H9 (cell line): ENCODE measurements around the gene TMEM87A. TPM values are rescaled to one million over a fixed set of nuclear protein-coding genes. Genes with fewer than 3 reads are reported as not detected.

ENCODE experiments used
- DNase-seq: peaks from one replicate; pipeline ENCODE4 v3.0.0-alpha.2; 2017
- H2AFZ ChIP-seq: one replicate; pipeline ENCODE4 v1.6.1; 2013; ENCODE audit warnings: mild to moderate bottlenecking, low read length, control low read depth, moderate library complexity
- H2AK5ac ChIP-seq: 2 replicates; pipeline ENCODE4 v1.6.1; 2013; ENCODE audit warnings: low read length, control low read depth, mixed read lengths; ENCODE audit not compliant: insufficient read length
- H2BK120ac ChIP-seq: one replicate; pipeline ENCODE4 v1.6.1; 2013; ENCODE audit warnings: low read depth, mild to moderate bottlenecking, low read length, control low read depth, inconsistent platforms; ENCODE audit not compliant: poor library complexity, severe bottlenecking
- H2BK12ac ChIP-seq: 2 replicates; pipeline ENCODE4 v1.6.1; 2013; ENCODE audit warnings: low read length, control low read depth, mixed read lengths, low read depth; ENCODE audit not compliant: insufficient read length
- H2BK15ac ChIP-seq: 2 replicates; pipeline ENCODE4 v1.6.1; 2013; ENCODE audit warnings: low read depth, low read length, control low read depth
- H2BK20ac ChIP-seq: one replicate; pipeline ENCODE4 v1.6.1; 2013; ENCODE audit warnings: low read depth, mild to moderate bottlenecking, low read length, control low read depth, inconsistent platforms; ENCODE audit not compliant: poor library complexity, severe bottlenecking
- H2BK5ac ChIP-seq: 2 replicates; pipeline ENCODE4 v1.6.1; 2013; ENCODE audit warnings: low read length, control low read depth, mixed read lengths; ENCODE audit not compliant: insufficient read length
- H3K14ac ChIP-seq: 2 replicates; pipeline ENCODE4 v1.6.1; 2013; ENCODE audit warnings: low read length, control low read depth; ENCODE audit not compliant: insufficient read depth
- H3K18ac ChIP-seq: 2 replicates; pipeline ENCODE4 v1.6.1; 2013; ENCODE audit warnings: low read depth, mild to moderate bottlenecking, mixed read lengths, low read length, control low read depth; ENCODE audit not compliant: insufficient read length
- H3K23ac ChIP-seq: 2 replicates; pipeline ENCODE4 v1.6.1; 2013; ENCODE audit warnings: low read length, control low read depth, mixed read lengths, low read depth; ENCODE audit not compliant: insufficient read length
- H3K23me2 ChIP-seq: 2 replicates; pipeline ENCODE4 v1.6.1; 2013; ENCODE audit warnings: low read depth, mild to moderate bottlenecking, mixed read lengths, low read length, control low read depth; ENCODE audit not compliant: insufficient read length, poor library complexity, severe bottlenecking
- H3K27ac ChIP-seq: 2 replicates; pipeline ENCODE4 v1.5.1; 2013; ENCODE audit warnings: low read length, control low read depth, mixed read lengths, low read depth; ENCODE audit not compliant: insufficient read length
- H3K27me3 ChIP-seq: 2 replicates; pipeline ENCODE4 v1.6.1; 2013; ENCODE audit warnings: low read length, control low read depth, inconsistent platforms; ENCODE audit not compliant: insufficient read depth
- H3K4ac ChIP-seq: 2 replicates; pipeline ENCODE4 v1.6.1; 2013; ENCODE audit warnings: low read depth, mild to moderate bottlenecking, control low read depth, inconsistent platforms, low read length, moderate library complexity
- H3K4me1 ChIP-seq: 2 replicates; pipeline ENCODE4 v1.6.1; 2013; ENCODE audit warnings: low read length, control low read depth, inconsistent platforms; ENCODE audit not compliant: insufficient read depth
- H3K4me2 ChIP-seq: 2 replicates; pipeline ENCODE4 v1.6.1; 2013; ENCODE audit warnings: low read length, control low read depth, mixed read lengths; ENCODE audit not compliant: insufficient read length, insufficient read depth
- H3K56ac ChIP-seq: 2 replicates; pipeline ENCODE4 v1.6.1; 2013; ENCODE audit warnings: low read depth, mild to moderate bottlenecking, mixed read lengths, low read length, control low read depth; ENCODE audit not compliant: insufficient read length
- H3K79me1 ChIP-seq: 2 replicates; pipeline ENCODE4 v1.6.1; 2013; ENCODE audit warnings: low read depth, mild to moderate bottlenecking, moderate library complexity, low read length, control low read depth, inconsistent platforms; ENCODE audit not compliant: insufficient read depth, poor library complexity, severe bottlenecking
- H3K79me2 ChIP-seq: 2 replicates; pipeline ENCODE4 v1.6.1; 2013; ENCODE audit warnings: low read length, control low read depth, inconsistent platforms; ENCODE audit not compliant: insufficient read depth
- H3K9ac ChIP-seq: 2 replicates; pipeline ENCODE4 v1.6.1; 2013; ENCODE audit warnings: low read length, control low read depth, mixed read lengths; ENCODE audit not compliant: insufficient read length; ENCODE audit errors: extremely low read depth
- H3K9me3 ChIP-seq: one replicate; pipeline ENCODE4 v1.6.1; 2013; ENCODE audit warnings: low read depth, low read length, inconsistent platforms; ENCODE audit not compliant: control insufficient read depth
- H3T11ph ChIP-seq: one replicate; pipeline ENCODE4 v1.6.1; 2013; ENCODE audit warnings: mild to moderate bottlenecking, low read length, control low read depth, inconsistent platforms
- H4K20me1 ChIP-seq: one replicate; pipeline ENCODE4 v1.6.1; 2013; ENCODE audit not compliant: control insufficient read depth, insufficient read length, insufficient read depth
- H4K5ac ChIP-seq: 2 replicates; pipeline ENCODE4 v1.6.1; 2013; ENCODE audit warnings: low read depth, mild to moderate bottlenecking, mixed read lengths, low read length, control low read depth; ENCODE audit not compliant: insufficient read length
- H4K8ac ChIP-seq: replicated peaks from 2 replicates; pipeline ENCODE4 v1.6.1; 2013; ENCODE audit warnings: low read length, control low read depth, mixed read lengths, low read depth; ENCODE audit not compliant: insufficient read length
- H4K91ac ChIP-seq: 2 replicates; pipeline ENCODE4 v1.6.1; 2013; ENCODE audit warnings: low read depth, mild to moderate bottlenecking, moderate library complexity, mixed read lengths, low read length, control low read depth; ENCODE audit not compliant: insufficient read length
- H3K27ac Mint-ChIP-seq, 3 experiments: 2 replicates in 2 of 3; 3 replicates in 1 of 3; pipeline ENCODE4 v1.8.0; 2020 to 2021; ENCODE audit warnings: mixed read lengths in 3 of 3, mild to moderate bottlenecking in 1 of 3, moderate library complexity in 1 of 3
- H3K27me3 Mint-ChIP-seq: 2 replicates; pipeline ENCODE4 v1.8.0; 2021; ENCODE audit warnings: low read depth, mild to moderate bottlenecking, moderate library complexity, mixed read lengths
- H3K36me3 Mint-ChIP-seq, 3 experiments: 2 replicates in 2 of 3; 3 replicates in 1 of 3; pipeline ENCODE4 v1.8.0; 2020 to 2021; ENCODE audit warnings: low read depth in 3 of 3, mixed read lengths in 3 of 3; ENCODE audit not compliant: insufficient read depth in 1 of 3
- H3K4me1 Mint-ChIP-seq, 2 experiments: 2 replicates each; pipeline ENCODE4 v1.8.0; 2020; ENCODE audit warnings: mixed read lengths in 2 of 2
- H3K4me3 Mint-ChIP-seq, 2 experiments: 2 replicates in 1 of 2; 3 replicates in 1 of 2; pipeline ENCODE4 v1.8.0; 2020 to 2021; ENCODE audit warnings: mild to moderate bottlenecking in 2 of 2, mixed read lengths in 2 of 2, moderate library complexity in 1 of 2
- H3K9me3 Mint-ChIP-seq, 2 experiments: 2 replicates in 1 of 2; 3 replicates in 1 of 2; pipeline ENCODE4 v1.8.0; 2020; ENCODE audit warnings: mild to moderate bottlenecking in 2 of 2, mixed read lengths in 2 of 2, moderate library complexity in 1 of 2
- CTCF ChIP-seq: fragments of 200-600 bp; sonication (generic); conservative IDR thresholded peaks from 3 replicates; pipeline ENCODE4 v1.8.0; 2021; ENCODE audit warnings: antibody characterized with exemption, mild to moderate bottlenecking
- total RNA-seq: library from RNA; stranded (reverse); gene quantifications from 2 replicates; pipeline ENCODE4 v1.2.1, GENCODE V29; 2021

Gene TMEM87A
- total RNA-seq, 1 experiment from 2014 or later, result 46.7 TPM

- no peaks in the 10 kb centered on the region for H3K9me3 Mint-ChIP-seq
- Histone ChIP-seq H4K8ac (no peak overlapping the region), H4K5ac (no peak overlapping the region), H3K79me1 (no peaks in the 10 kb centered on the region), H3K18ac (no peak overlapping the region), H3K27me3 (no peaks in the 10 kb centered on the region), H3K79me2 (no peaks in the 10 kb centered on the region; the same call in 1 of the 2 replicates), H3K56ac (no peak overlapping the region), H2BK12ac (no peak overlapping the region), H2AFZ (no peak overlapping the region), H3K23me2 (no peaks in the 10 kb centered on the region), H2AK5ac (no peak overlapping the region), H3K9me3 (no peaks in the 10 kb centered on the region), H3T11ph (no peak overlapping the region), H3K14ac (no peak overlapping the region), H3K27ac (no peak overlapping the region), H2BK5ac (no peak overlapping the region), H2BK15ac (no peak overlapping the region), H2BK20ac (no peak overlapping the region), H3K23ac (no peak overlapping the region), H3K4me2 (no peak overlapping the region), H3K4me1 (no peaks in the 10 kb centered on the region), H3K9ac (no peak overlapping the region), H4K91ac (no peak overlapping the region), H3K4ac (no peak overlapping the region), H2BK120ac (no peak overlapping the region), H4K20me1 (no peaks in the 10 kb centered on the region)
- TF ChIP-seq CTCF, result no peak
- no peaks in the 10 kb centered on the region for H3K36me3 Mint-ChIP-seq
- H3K4me3 Mint-ChIP-seq, result no peak overlapping the region
- H3K4me1 Mint-ChIP-seq, result peaks cover 3 to 4% of the 10 kb centered on the region in 2 experiments; a peak in 2 of 4 replicates
- H3K27ac Mint-ChIP-seq, result no peak overlapping the region
- no peak for DNase-seq
- no peaks in the 10 kb centered on the region; the same call in 1 of the 2 replicates for H3K27me3 Mint-ChIP-seq
Measured at GRCh38 chr15:42284551-42284950, 11.3 kb upstream of the TMEM87A start.
